Kidney epithelial cell (primary cell): ENCODE data around the gene KSR1. TPM values are rescaled to one million over a fixed set of nuclear protein-coding genes. Genes with fewer than 3 reads are reported as not detected.

Experiments
- DNase-seq: peaks from one replicate; pipeline ENCODE4 v3.0.0-alpha.2; 2010; ENCODE audit warnings: low read depth
- H3K27me3 ChIP-seq: 2 replicates; pipeline ENCODE4 v1.6.0; 2011; ENCODE audit warnings: low read length; ENCODE audit not compliant: control insufficient read depth, insufficient read depth
- H3K36me3 ChIP-seq: 2 replicates; pipeline ENCODE4 v1.5.1; 2011; ENCODE audit warnings: low read length; ENCODE audit not compliant: control insufficient read depth, insufficient read depth
- H3K4me3 ChIP-seq: 2 replicates; pipeline ENCODE4 v1.5.1; 2011; ENCODE audit warnings: low read depth, mild to moderate bottlenecking, control low read depth, low read length
- total RNA-seq: library from RNA; depleted of rRNA; stranded (reverse); fragments of >200 nt; gene quantifications from 2 replicates; pipeline ENCODE4 v1.2.3, GENCODE V29; 2015
- TF ChIP-seq, protein P1 (sequence below): IDR thresholded peaks from 2 replicates; pipeline ENCODE4 v1.5.1; 2011; ENCODE audit warnings: mild to moderate bottlenecking, moderate library complexity, low read length, control low read depth, inconsistent platforms; ENCODE audit not compliant: insufficient read depth, poor library complexity, severe bottlenecking

The KSR1 gene
- total RNA-seq, 1 donor from 2014 or later, result 11.2 TPM

DNA sequence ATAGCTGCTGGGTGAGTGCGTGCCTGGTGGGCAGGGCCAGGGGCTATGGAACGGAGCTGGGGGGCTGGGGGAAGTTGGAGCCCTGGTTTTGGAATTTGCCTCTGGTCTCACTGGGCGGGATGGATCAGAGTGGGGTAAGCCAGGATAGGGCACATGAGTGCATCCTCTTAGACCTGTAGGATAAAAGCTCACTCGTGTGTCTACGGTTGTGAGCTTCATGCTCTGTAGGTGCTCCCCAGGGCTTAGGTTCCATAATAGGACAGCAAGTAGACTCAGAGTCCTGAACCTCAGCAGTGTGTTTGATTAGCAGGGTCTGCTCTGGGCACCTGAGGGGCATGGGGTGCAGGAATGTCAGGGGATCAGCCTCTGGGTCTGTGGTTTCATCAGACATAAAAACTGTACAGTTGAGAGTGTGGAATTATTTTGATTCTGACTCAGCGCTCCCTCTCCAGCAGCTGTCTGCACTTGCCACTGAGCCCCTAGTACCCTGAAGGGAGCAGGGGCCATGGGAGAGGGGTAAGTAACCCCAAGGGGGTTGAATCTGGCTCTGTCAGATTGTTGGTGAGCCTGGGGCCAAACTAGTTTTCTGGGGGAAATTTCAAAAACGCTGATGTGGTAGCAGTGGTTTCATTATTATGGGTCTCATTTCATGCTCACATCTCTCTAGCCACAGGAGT is 90.5 kb downstream of the KSR1 start:
- DNase-seq, result no peak
- TF ChIP-seq, protein P1, sequence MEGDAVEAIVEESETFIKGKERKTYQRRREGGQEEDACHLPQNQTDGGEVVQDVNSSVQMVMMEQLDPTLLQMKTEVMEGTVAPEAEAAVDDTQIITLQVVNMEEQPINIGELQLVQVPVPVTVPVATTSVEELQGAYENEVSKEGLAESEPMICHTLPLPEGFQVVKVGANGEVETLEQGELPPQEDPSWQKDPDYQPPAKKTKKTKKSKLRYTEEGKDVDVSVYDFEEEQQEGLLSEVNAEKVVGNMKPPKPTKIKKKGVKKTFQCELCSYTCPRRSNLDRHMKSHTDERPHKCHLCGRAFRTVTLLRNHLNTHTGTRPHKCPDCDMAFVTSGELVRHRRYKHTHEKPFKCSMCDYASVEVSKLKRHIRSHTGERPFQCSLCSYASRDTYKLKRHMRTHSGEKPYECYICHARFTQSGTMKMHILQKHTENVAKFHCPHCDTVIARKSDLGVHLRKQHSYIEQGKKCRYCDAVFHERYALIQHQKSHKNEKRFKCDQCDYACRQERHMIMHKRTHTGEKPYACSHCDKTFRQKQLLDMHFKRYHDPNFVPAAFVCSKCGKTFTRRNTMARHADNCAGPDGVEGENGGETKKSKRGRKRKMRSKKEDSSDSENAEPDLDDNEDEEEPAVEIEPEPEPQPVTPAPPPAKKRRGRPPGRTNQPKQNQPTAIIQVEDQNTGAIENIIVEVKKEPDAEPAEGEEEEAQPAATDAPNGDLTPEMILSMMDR, result no peak
- Histone ChIP-seq H3K4me3 (no peak overlapping the region), H3K27me3 (no peaks in the 10 kb centered on the region), H3K36me3 (no peaks in the 10 kb centered on the region)

DNA sequence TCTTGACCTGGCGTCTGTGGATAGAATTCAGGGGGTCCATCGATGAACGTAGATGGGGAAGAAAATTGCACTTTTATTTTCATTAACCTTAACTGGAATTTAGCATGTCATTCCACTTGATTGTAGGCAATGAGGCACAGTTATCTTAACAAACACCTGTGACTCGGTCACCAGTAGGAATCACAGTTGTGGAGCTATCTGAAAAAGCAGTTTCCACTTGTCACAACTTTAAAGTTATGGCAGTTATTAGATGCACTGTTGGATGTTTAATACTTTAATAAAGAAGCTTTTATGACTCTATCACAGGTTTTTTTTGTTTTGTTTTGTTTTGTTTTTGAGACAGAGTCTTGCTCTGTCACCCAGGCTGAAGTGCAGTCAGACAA is 91.0 kb downstream of the KSR1 start:
- TF ChIP-seq, protein P1, result no peak
- Histone ChIP-seq H3K36me3 (no peaks in the 10 kb centered on the region), H3K27me3 (no peaks in the 10 kb centered on the region), H3K4me3 (no peak overlapping the region)
- no peak for DNase-seq

DNA sequence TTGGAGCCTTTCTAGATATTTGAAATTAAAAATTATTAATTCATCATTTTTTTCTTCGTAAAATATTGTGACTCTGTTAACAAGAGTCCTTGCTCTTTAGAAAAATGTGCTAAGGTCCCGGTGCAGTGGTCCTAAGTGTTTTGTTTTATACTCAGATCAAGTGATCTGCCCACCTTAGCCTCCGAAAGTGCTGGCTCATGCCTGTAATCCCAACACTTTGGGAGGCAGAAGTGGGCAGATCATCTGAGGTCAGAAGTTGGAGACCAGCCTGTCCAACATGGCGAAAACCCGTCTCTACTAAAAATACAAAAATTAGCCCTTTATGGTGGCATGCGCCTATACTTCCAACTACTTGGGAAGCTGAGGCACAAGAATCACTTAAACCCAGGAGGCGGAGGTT is 92.1 kb downstream of the KSR1 start:
- no peak for DNase-seq
- Histone ChIP-seq H3K27me3 (no peaks in the 10 kb centered on the region), H3K36me3 (no peaks in the 10 kb centered on the region), H3K4me3 (no peak overlapping the region)
- TF ChIP-seq, protein P1, result no peak

DNA sequence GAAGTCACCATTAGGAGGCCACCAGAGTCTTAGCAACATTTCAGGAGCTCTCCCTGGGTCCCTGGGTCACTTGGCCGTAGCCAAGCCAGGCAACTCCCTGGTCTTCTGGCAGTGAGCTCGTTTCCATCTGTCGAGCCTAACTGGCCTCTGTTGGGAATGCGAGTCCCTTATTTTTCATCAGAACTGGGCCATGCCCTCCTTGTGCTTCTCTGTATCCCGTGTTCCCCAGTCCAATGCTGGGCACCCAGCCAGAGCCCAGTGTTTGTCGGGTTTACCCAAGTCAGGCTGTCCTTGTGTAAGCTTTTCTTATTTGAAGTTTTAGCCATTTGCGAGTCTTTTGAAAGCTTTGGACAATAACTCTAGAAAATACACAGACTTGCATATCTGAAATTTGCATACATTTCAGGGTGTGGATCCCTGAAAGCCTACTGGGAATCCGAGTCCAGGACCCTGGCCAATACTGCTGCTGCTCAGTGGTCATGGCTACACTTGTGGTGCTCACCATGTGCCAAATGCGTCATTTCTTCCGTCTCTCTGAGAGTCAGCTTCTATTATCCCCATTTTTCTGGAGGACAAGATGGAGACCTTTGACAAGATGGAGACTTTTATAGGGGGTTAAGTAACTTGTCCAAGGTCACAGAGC is 93.1 kb downstream of the KSR1 start:
- H3K27me3 ChIP-seq, result no peaks in the 10 kb centered on the region
- TF ChIP-seq, protein P1, result no peak
- no peak for DNase-seq
- H3K36me3 ChIP-seq, result no peaks in the 10 kb centered on the region
- H3K4me3 ChIP-seq, result no peak overlapping the region

DNA sequence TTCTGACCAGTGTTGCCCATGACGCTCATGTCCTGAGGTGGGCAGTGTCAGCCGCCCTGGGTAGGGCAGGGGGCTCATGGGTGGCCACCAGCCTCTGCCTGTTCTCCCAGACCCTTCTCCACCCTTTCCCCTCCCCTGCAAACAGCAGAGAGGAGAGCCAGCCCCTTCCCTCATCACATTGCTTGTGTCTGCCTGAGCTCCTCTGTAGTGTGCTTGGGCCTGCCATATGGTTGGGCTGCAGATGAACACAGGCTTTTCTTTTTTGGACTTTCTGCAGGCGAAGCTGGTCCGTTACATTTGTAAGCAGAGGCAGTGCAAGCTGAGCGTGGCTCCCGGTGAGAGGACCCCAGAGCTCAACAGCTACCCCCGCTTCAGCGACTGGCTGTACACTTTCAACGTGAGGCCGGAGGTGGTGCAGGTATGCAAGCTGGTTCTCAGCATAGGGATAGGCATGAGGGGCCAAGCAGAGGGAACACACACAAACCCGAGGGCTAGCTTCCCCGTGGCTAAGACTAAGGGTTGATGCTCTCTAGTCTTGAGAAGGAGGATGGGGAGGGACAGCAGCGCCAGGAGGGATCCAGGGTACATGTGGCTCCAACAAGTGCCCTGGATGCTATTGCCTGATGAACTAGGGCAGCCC is 94.2 kb downstream of the KSR1 start:
- TF ChIP-seq, protein P1, result no peak
- no peaks in the 10 kb centered on the region for H3K27me3 ChIP-seq
- H3K36me3 ChIP-seq, result no peaks in the 10 kb centered on the region
- no peak for DNase-seq
- no peak overlapping the region for H3K4me3 ChIP-seq
